Measurements from ENCODE around the gene OR2AG1. TPM values are rescaled to one million over a fixed set of nuclear protein-coding genes. Genes with fewer than 3 reads are reported as not detected.
"Not testable (repeated sequence)": the region's sequence is repeated elsewhere in the genome, so short reads cannot be mapped to it uniquely, and the experiment has no call there.

The OR2AG1 gene
- total RNA-seq, 1 donor from 2014 or later, result not detected

GRCh38 chr11:6778518-6778917 is 4.3 kb upstream of the OR2AG1 start:
- intact Hi-C loops (cut with micrococcal nuclease), result no loop called here
- DNase-seq (no peak), ATAC-seq (no peak)

- no peak for DNase-seq
- no peak for ATAC-seq
- intact Hi-C loops (cut with micrococcal nuclease), result no loop called here
Observed at GRCh38 chr11:6780829-6781228, 2.0 kb upstream of the OR2AG1 start.

- ATAC-seq, result no peak
- no peak for DNase-seq
- intact Hi-C loops (cut with micrococcal nuclease), result no loop called here
Observed at GRCh38 chr11:6790546-6790945, 7.7 kb downstream of the OR2AG1 start.

- DNase-seq, result no peak
- intact Hi-C loops (cut with micrococcal nuclease), result no loop called here
- ATAC-seq, result no peak
Observed at GRCh38 chr11:6794639-6795038, 11.8 kb downstream of the OR2AG1 start.

GRCh38 chr11:6799402-6799801 is 16.6 kb downstream of the OR2AG1 start, which contains the start of gene OR6A2:
TSS of gene OR6A2 (minus strand) at chr11:6799689. CDS start at chr11:6795708, 3,981 bp downstream.
- no peak for ATAC-seq
- DNase-seq, result no peak
- intact Hi-C loops (cut with micrococcal nuclease), result no loop called here

GRCh38 chr11:6801075-6801474 is 18.3 kb downstream of the OR2AG1 start:
- intact Hi-C loops (cut with micrococcal nuclease); ATAC-seq; DNase-seq: not testable (repeated sequence)

- intact Hi-C loops (cut with micrococcal nuclease), result no loop called here
- ATAC-seq, result no peak
- DNase-seq, result no peak
Observed at GRCh38 chr11:6812390-6813005, 29.7 kb downstream of the OR2AG1 start.

- ATAC-seq (no peak), DNase-seq (no peak)
- intact Hi-C loops (cut with micrococcal nuclease), result no loop called here
Observed at GRCh38 chr11:6813656-6814055, 30.8 kb downstream of the OR2AG1 start.

GRCh38 chr11:6817694-6818093 is 34.9 kb downstream of the OR2AG1 start:
- intact Hi-C loops (cut with micrococcal nuclease), result no loop called here
- no peak for ATAC-seq
- no peak for DNase-seq

GRCh38 chr11:6818967-6819366 is 36.1 kb downstream of the OR2AG1 start:
- intact Hi-C loops (cut with micrococcal nuclease), result no loop called here
- no peak for DNase-seq
- no peak for ATAC-seq

GRCh38 chr11:6824136-6824823 is 41.5 kb downstream of the OR2AG1 start:
- intact Hi-C loops (cut with micrococcal nuclease), result no loop called here
- ATAC-seq (no peak), DNase-seq (no peak)

GRCh38 chr11:6825231-6825744 is 42.5 kb downstream of the OR2AG1 start:
- peak; percentile 47 for ATAC-seq
- intact Hi-C loops (cut with micrococcal nuclease), result no loop called here
- no peak for DNase-seq

GRCh38 chr11:6828103-6828502 is 45.3 kb downstream of the OR2AG1 start:
- ATAC-seq, result no peak
- DNase-seq, result no peak

GRCh38 chr11:6833356-6833755 is 50.5 kb downstream of the OR2AG1 start:
- no peak for ATAC-seq
- no peak for DNase-seq
- intact Hi-C loops (cut with micrococcal nuclease), result no loop called here

More at GRCh38 chr11:6828103-6828502, 45.3 kb downstream of the OR2AG1 start:
- intact Hi-C loops (cut with micrococcal nuclease), result no loop called here

- ATAC-seq (no peak), DNase-seq (no peak)
- intact Hi-C loops (cut with micrococcal nuclease), result no loop called here
Observed at GRCh38 chr11:6834021-6834420, 51.2 kb downstream of the OR2AG1 start.

Other genes with a start within 250 kb of the OR2AG1 start
- 22.1 TPM for gene RRP8, start 179.4 kb upstream of the OR2AG1 start, total RNA-seq
- gene ILK, start 179.2 kb upstream of the OR2AG1 start, total RNA-seq, result 210 TPM
- 89.4 TPM for gene TAF10, start 170.8 kb upstream of the OR2AG1 start, total RNA-seq
- gene TPP1, start 163.6 kb upstream of the OR2AG1 start, total RNA-seq, result 77.7 TPM
- 8.8 TPM for gene DCHS1, start 127.2 kb upstream of the OR2AG1 start, total RNA-seq
- 49.7 TPM for gene MRPL17, start 99.7 kb upstream of the OR2AG1 start, total RNA-seq
- not detected for gene OR2AG2, start 11.0 kb upstream of the OR2AG1 start, total RNA-seq
- gene OR6A2, start 16.7 kb downstream of the OR2AG1 start, total RNA-seq, result not detected
- not detected for gene OR10A5, start 62.7 kb downstream of the OR2AG1 start, total RNA-seq
- gene OR10A2, start 80.0 kb downstream of the OR2AG1 start, total RNA-seq, result not detected
- gene OR10A4, start 93.6 kb downstream of the OR2AG1 start, total RNA-seq, result not detected
- gene OR2D2, start 109.5 kb downstream of the OR2AG1 start, total RNA-seq, result not detected
- gene OR2D3, start 138.0 kb downstream of the OR2AG1 start, total RNA-seq, result not detected
- gene ZNF215, start 143.4 kb downstream of the OR2AG1 start, total RNA-seq, result 0.17 TPM
- gene ZNF214, start 237.3 kb downstream of the OR2AG1 start, total RNA-seq, result 0.84 TPM
- gene NLRP14, start 237.5 kb downstream of the OR2AG1 start, total RNA-seq, result not detected